Measurements from ENCODE around the gene DOC2B.

The DOC2B gene

DNA sequence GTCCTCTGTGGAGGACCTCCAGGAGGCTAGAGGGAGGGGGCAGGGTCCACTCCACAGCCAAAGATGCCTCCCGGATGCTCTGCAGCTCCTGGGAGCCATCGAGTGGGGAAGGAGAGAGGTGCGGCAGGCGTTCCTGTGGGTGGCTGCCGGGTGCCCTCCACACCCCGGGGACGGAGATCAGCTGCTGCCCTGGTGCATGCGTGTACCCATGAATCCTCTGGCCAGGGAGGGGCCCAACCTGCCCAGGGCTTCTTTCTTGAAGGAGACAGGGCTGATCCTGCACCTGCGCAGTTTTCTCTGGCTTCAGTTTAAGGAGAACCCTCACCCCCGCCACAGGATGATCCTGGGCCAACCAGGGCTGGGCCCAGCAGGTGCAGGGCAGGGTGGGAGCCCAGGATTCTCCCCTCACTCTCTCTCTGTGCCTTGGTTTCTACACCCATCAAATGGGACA lies 33.5 kb upstream of the DOC2B start:
- Histone ChIP-seq H3K4me2 (ENCODE audit: low read length) (peak overlapping the region; percentile 82), H3K4me1 (ENCODE audit: low read length) (peaks cover 13% of the 10 kb centered on the region), H3K79me2 (ENCODE audit: low read length) (no peaks in the 10 kb centered on the region), H3K9ac (ENCODE audit: low read length) (peak overlapping the region; percentile 59; the same call in 1 of the 2 replicates), H4K20me1 (ENCODE audit: insufficient read depth, low read length) (no peaks in the 10 kb centered on the region), H3K9me3 (ENCODE audit: insufficient read depth, low read length) (no peaks in the 10 kb centered on the region), H3K4me3 (ENCODE audit: low read length) (peak overlapping the region; percentile 75), H2AFZ (ENCODE audit: low read depth, low read length) (no peak overlapping the region), H3K36me3 (replicated peaks; ENCODE audit: low read depth, low read length) (no peaks in the 10 kb centered on the region), H3K27me3 (ENCODE audit: low read depth, low read length) (no peaks in the 10 kb centered on the region), H3K27ac (ENCODE audit: low read length) (no peak overlapping the region)
- TF ChIP-seq, protein P1, sequence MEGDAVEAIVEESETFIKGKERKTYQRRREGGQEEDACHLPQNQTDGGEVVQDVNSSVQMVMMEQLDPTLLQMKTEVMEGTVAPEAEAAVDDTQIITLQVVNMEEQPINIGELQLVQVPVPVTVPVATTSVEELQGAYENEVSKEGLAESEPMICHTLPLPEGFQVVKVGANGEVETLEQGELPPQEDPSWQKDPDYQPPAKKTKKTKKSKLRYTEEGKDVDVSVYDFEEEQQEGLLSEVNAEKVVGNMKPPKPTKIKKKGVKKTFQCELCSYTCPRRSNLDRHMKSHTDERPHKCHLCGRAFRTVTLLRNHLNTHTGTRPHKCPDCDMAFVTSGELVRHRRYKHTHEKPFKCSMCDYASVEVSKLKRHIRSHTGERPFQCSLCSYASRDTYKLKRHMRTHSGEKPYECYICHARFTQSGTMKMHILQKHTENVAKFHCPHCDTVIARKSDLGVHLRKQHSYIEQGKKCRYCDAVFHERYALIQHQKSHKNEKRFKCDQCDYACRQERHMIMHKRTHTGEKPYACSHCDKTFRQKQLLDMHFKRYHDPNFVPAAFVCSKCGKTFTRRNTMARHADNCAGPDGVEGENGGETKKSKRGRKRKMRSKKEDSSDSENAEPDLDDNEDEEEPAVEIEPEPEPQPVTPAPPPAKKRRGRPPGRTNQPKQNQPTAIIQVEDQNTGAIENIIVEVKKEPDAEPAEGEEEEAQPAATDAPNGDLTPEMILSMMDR (IDR thresholded peaks at IDR 0.05; ENCODE audit: low read depth, low read length) = no peak
- no peak for TF ChIP-seq EZH2phosphoT487 (IDR thresholded peaks at IDR 0.05; ENCODE audit: low read depth)

DNA sequence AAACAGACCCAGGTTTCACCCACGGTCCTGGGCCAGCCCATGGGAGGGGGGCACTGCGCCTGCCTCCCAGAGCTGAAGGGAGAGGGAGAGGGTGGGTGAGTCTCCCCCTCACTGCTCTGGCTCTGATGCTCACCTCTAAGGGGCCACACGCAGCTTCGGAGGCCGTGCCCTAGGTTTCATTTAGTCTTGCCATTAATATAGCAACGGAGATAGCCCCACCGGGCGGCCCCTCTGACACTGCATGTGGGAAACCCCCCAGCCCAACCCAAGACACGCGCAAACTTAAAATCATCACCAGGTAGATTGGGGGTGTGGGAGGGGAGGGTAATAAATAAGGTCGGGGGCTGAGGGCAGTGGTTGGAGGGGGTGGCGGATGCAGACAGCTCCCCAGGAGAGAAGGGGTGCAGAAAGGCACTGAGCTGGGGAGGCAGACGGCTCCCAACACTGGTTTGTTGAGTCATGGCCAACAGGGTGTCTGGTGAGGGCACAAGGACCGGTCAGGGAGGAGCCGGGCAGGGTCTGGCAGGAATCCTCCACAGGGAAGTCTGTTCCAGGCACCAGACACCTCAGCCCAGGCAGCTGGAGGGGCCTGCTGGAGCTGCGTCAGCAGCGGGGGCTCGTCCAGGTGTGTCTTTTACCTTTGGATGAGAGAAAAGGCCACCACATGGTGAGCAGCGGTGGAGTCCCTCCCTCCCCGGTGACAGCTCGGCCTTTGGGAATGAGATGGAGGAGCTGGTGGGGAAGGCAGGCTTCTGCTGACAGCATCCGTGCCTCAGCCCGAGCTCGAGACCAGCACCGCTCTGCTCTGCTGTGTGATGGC lies 32.0 kb upstream of the DOC2B start:
- H4K20me1 ChIP-seq (ENCODE audit: insufficient read depth, low read length) = no peaks in the 10 kb centered on the region
- H3K4me2 ChIP-seq (ENCODE audit: low read length) = no peak overlapping the region
- no peaks in the 10 kb centered on the region for H3K36me3 ChIP-seq (replicated peaks; ENCODE audit: low read depth, low read length)
- no peaks in the 10 kb centered on the region for H3K79me2 ChIP-seq (ENCODE audit: low read length)
- H3K9me3 ChIP-seq (ENCODE audit: insufficient read depth, low read length) = no peaks in the 10 kb centered on the region
- H3K27me3 ChIP-seq (ENCODE audit: low read depth, low read length) = no peaks in the 10 kb centered on the region
- H3K9ac ChIP-seq (ENCODE audit: low read length) = no peak overlapping the region
- no peak overlapping the region for H2AFZ ChIP-seq (ENCODE audit: low read depth, low read length)
- H3K4me3 ChIP-seq (ENCODE audit: low read length) = no peak overlapping the region
- H3K4me1 ChIP-seq (ENCODE audit: low read length) = peaks cover 13% of the 10 kb centered on the region
- TF ChIP-seq, protein P1 (IDR thresholded peaks at IDR 0.05; ENCODE audit: low read depth, low read length) = no peak
- TF ChIP-seq EZH2phosphoT487 (IDR thresholded peaks at IDR 0.05; ENCODE audit: low read depth) = no peak
- no peak overlapping the region for H3K27ac ChIP-seq (ENCODE audit: low read length)

DNA sequence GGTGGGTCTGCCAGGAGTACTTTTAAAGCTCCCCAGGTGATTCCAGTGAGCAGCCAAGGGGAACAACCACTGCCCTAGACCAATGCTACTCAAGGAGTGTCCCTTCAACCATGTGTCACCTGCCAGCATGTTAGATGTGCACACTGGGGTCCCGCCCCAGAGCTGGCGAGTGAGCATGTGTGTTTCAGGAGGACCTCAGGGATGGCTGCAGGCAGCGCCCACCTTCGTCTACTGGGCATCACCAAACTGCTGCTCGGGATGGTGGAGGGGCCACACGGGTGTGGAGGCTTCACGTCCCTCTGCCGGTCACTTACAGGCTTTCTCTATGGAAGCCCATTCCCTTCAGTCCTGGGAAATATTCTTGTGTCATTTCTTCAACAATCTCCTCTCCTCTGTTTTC lies 29.0 kb upstream of the DOC2B start:
- Histone ChIP-seq H3K9ac (ENCODE audit: low read length) (no peak overlapping the region), H3K9me3 (ENCODE audit: insufficient read depth, low read length) (no peaks in the 10 kb centered on the region), H3K4me3 (ENCODE audit: low read length) (no peak overlapping the region), H3K4me2 (ENCODE audit: low read length) (no peak overlapping the region), H3K36me3 (replicated peaks; ENCODE audit: low read depth, low read length) (no peaks in the 10 kb centered on the region), H3K27me3 (ENCODE audit: low read depth, low read length) (no peaks in the 10 kb centered on the region), H3K4me1 (ENCODE audit: low read length) (peaks cover 5% of the 10 kb centered on the region; the same call in 1 of the 2 replicates), H3K79me2 (ENCODE audit: low read length) (no peaks in the 10 kb centered on the region), H3K27ac (ENCODE audit: low read length) (no peak overlapping the region), H2AFZ (ENCODE audit: low read depth, low read length) (no peak overlapping the region), H4K20me1 (ENCODE audit: insufficient read depth, low read length) (no peaks in the 10 kb centered on the region)
- TF ChIP-seq EZH2phosphoT487 (IDR thresholded peaks at IDR 0.05; ENCODE audit: low read depth) = no peak
- TF ChIP-seq, protein P1 (IDR thresholded peaks at IDR 0.05; ENCODE audit: low read depth, low read length) = no peak

DNA sequence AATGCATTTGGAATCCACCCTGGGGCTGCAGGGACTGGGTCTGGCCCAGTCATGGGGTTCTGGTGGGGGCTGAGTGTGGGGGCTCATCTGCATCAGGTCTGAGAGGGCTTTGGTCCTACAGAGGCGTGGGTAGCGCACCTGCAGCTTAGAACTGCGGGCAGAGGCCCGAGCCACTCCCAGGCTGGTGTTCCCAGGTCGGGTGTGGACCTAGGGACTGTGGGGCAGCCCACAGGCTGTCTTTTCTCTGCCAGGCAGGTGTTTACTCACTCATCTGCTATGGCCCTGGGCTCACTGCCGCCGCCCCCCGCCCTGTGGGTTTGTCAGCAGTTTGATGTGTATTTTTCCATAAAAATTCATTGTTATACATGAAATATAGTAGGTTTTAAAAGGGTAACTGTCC lies 27.0 kb upstream of the DOC2B start:
- TF ChIP-seq EZH2phosphoT487 (IDR thresholded peaks at IDR 0.05; ENCODE audit: low read depth) = no peak
- TF ChIP-seq, protein P1 (IDR thresholded peaks at IDR 0.05; ENCODE audit: low read depth, low read length) = no peak
- H3K27ac ChIP-seq (ENCODE audit: low read length) = no peak overlapping the region
- no peak overlapping the region for H3K4me3 ChIP-seq (ENCODE audit: low read length)
- H3K79me2 ChIP-seq (ENCODE audit: low read length) = no peaks in the 10 kb centered on the region
- no peaks in the 10 kb centered on the region for H3K36me3 ChIP-seq (replicated peaks; ENCODE audit: low read depth, low read length)
- no peaks in the 10 kb centered on the region for H3K27me3 ChIP-seq (ENCODE audit: low read depth, low read length)
- H2AFZ ChIP-seq (ENCODE audit: low read depth, low read length) = no peak overlapping the region
- H3K9me3 ChIP-seq (ENCODE audit: insufficient read depth, low read length) = no peaks in the 10 kb centered on the region
- no peaks in the 10 kb centered on the region for H4K20me1 ChIP-seq (ENCODE audit: insufficient read depth, low read length)
- no peak overlapping the region for H3K4me2 ChIP-seq (ENCODE audit: low read length)
- no peaks in the 10 kb centered on the region for H3K4me1 ChIP-seq (ENCODE audit: low read length)
- no peak overlapping the region for H3K9ac ChIP-seq (ENCODE audit: low read length)
